GM12878 (cell line): ENCODE data around the gene ATP6V0A1. TPM values are rescaled to one million over a fixed set of nuclear protein-coding genes. Genes with fewer than 3 reads are reported as not detected.

ENCODE experiments used
- ATF2 ChIP-seq: IDR thresholded peaks from 2 replicates; pipeline ENCODE4 v1.6.1; 2012; ENCODE audit warnings: low read length, inconsistent platforms
- BCL11A ChIP-seq: IDR thresholded peaks from 2 replicates; pipeline ENCODE4 v1.6.1; 2011; ENCODE audit warnings: low read depth, low read length
- CBX3 ChIP-seq: fragments of 200-600 bp; sonication (generic); IDR thresholded peaks from 2 replicates; pipeline ENCODE4 v1.6.1; 2016; ENCODE audit warnings: low read depth, borderline replicate concordance
- CEBPB ChIP-seq, 2 experiments: fragments of 150-350 bp in 1 of 2; IDR thresholded peaks; 2 replicates each; pipeline ENCODE4 v1.6.1; 2012 to 2014; ENCODE audit warnings: low read depth in 2 of 2, low read length in 2 of 2, borderline replicate concordance in 1 of 2, inconsistent platforms in 1 of 2
- CHD2 ChIP-seq: IDR thresholded peaks from 2 replicates; pipeline ENCODE4 v1.6.1; 2011; ENCODE audit warnings: low read depth, low read length, improper control_type of control experiment, borderline replicate concordance
- CHD4 ChIP-seq: fragments of 200-600 bp; sonication (generic); IDR thresholded peaks from 2 replicates; pipeline ENCODE4 v1.6.1; 2016; ENCODE audit warnings: mild to moderate bottlenecking
- ELK1 ChIP-seq: IDR thresholded peaks from 2 replicates; pipeline ENCODE4 v1.6.1; 2012; ENCODE audit warnings: low read depth, low read length, improper control_type of control experiment
- ETV6 ChIP-seq, 2 experiments: fragments of 450-650 bp in 1 of 2; IDR thresholded peaks in 1 of 2; conservative IDR thresholded peaks in 1 of 2; 2 replicates each; pipeline ENCODE4 v1.6.1; 2014; ENCODE audit warnings: antibody characterized with exemption in 1 of 2, borderline replicate concordance in 1 of 2, low read depth in 1 of 2, mild to moderate bottlenecking in 1 of 2, moderate library complexity in 1 of 2
- GABPA ChIP-seq: IDR thresholded peaks from 2 replicates; pipeline ENCODE4 v1.6.1; 2014; ENCODE audit warnings: antibody characterized with exemption, low read depth, mild to moderate bottlenecking, inconsistent platforms
- HCFC1 ChIP-seq: fragments of 150-350 bp; IDR thresholded peaks from 2 replicates; pipeline ENCODE4 v1.6.1; 2014; ENCODE audit warnings: low read length
- IRF4 ChIP-seq: IDR thresholded peaks from 2 replicates; pipeline ENCODE4 v1.6.1; 2011; ENCODE audit warnings: low read depth, low read length
- JUND ChIP-seq: IDR thresholded peaks from 2 replicates; pipeline ENCODE4 v1.6.1; 2012; ENCODE audit warnings: low read depth, mild to moderate bottlenecking, low read length, improper control_type of control experiment, moderate library complexity
- LARP7 ChIP-seq: fragments of 450-650 bp; IDR thresholded peaks from 2 replicates; pipeline ENCODE4 v1.6.1; 2017; ENCODE audit warnings: mild to moderate bottlenecking
- MXI1 ChIP-seq: fragments of 150-350 bp; IDR thresholded peaks from 2 replicates; pipeline ENCODE4 v1.6.1; 2011; ENCODE audit warnings: low read depth, mild to moderate bottlenecking, inconsistent platforms, low read length, improper control_type of control experiment
- NR2C2 ChIP-seq: IDR thresholded peaks from 2 replicates; pipeline ENCODE4 v1.6.1; 2011; ENCODE audit warnings: borderline replicate concordance, low read depth; ENCODE audit not compliant: control insufficient read depth, insufficient read length
- POLR2A ChIP-seq: IDR thresholded peaks from 2 replicates; pipeline ENCODE4 v1.6.1; 2011; ENCODE audit warnings: low read depth, mild to moderate bottlenecking, low read length
- RAD51 ChIP-seq: fragments of 450-650 bp; IDR thresholded peaks from 2 replicates; pipeline ENCODE4 v1.6.1; 2016; ENCODE audit warnings: moderate library complexity, mild to moderate bottlenecking, inconsistent platforms
- RBBP5 ChIP-seq: fragments of 200-600 bp; sonication (generic); conservative IDR thresholded peaks from 2 replicates; pipeline ENCODE4 v1.6.1; 2016
- SIN3A ChIP-seq: IDR thresholded peaks from 2 replicates; pipeline ENCODE4 v1.6.1; 2012; ENCODE audit warnings: low read depth, low read length, improper control_type of control experiment
- SMAD5 ChIP-seq: IDR thresholded peaks from 2 replicates; pipeline ENCODE4 v1.6.1; 2016; ENCODE audit warnings: antibody characterized with exemption, low read depth
- SMC3 ChIP-seq: IDR thresholded peaks from 2 replicates; pipeline ENCODE4 v1.6.1; 2011; ENCODE audit warnings: low read length, improper control_type of control experiment, borderline replicate concordance
- SUPT20H ChIP-seq: IDR thresholded peaks from 2 replicates; pipeline ENCODE4 v1.6.1; 2011; ENCODE audit warnings: low read depth, mild to moderate bottlenecking, low read length, moderate library complexity, borderline replicate concordance; ENCODE audit not compliant: control insufficient read depth
- TARDBP ChIP-seq: IDR thresholded peaks from 2 replicates; pipeline ENCODE4 v1.6.1; 2016; ENCODE audit warnings: borderline replicate concordance
- TCF12 ChIP-seq: IDR thresholded peaks from 2 replicates; pipeline ENCODE4 v1.6.1; 2011; ENCODE audit warnings: low read depth, mild to moderate bottlenecking, low read length
- polyA plus RNA-seq, 11 experiments: library from polyadenylated mRNA; depleted of rRNA in 4 of 11; unstranded in 6 of 11; stranded (reverse) in 5 of 11; fragments of >200 nt; fragmentation: Nextera tagmentation in 4 of 11; fragmentation: Illumina TruSeq in 1 of 11; extraction: Ambion mirVana in 4 of 11; extraction: Trizol in 1 of 11; gene quantifications; 1 replicate in 1 of 11; 2 replicates in 10 of 11; pipeline versions ENCODE4 v1.2.1 to v1.2.3, GENCODE V29; 2011 to 2016; ENCODE audit warnings: inconsistent platforms in 2 of 11, missing spikeins in 2 of 11, low read depth in 1 of 11
- total RNA-seq, 4 experiments: library from RNA; depleted of rRNA in 3 of 4; stranded (reverse); fragments of >200 nt in 3 of 4; fragmentation: Illumina TruSeq in 1 of 4; extraction: Trizol in 1 of 4; gene quantifications; 2 replicates each; pipeline versions ENCODE4 v1.2.1 to v1.2.3, GENCODE V29; 2013 to 2021
- TF ChIP-seq, protein P1 (sequence below): IDR thresholded peaks from 2 replicates; pipeline ENCODE4 v1.6.1; 2012; ENCODE audit warnings: mild to moderate bottlenecking, low read depth, low read length
- TF ChIP-seq, protein P2 (sequence below): fragments of 450-650 bp; IDR thresholded peaks from 2 replicates; pipeline ENCODE4 v1.6.1; 2017; ENCODE audit warnings: low read depth, mild to moderate bottlenecking, moderate library complexity

The ATP6V0A1 gene
- total and polyA plus RNA-seq, 10 of the 15 experiments (the other 5 are each of a cell fraction or from before 2014, with no cell fraction given) = 3.0 to 76.6 (median 30.9) TPM

- TF ChIP-seq, protein P1, sequence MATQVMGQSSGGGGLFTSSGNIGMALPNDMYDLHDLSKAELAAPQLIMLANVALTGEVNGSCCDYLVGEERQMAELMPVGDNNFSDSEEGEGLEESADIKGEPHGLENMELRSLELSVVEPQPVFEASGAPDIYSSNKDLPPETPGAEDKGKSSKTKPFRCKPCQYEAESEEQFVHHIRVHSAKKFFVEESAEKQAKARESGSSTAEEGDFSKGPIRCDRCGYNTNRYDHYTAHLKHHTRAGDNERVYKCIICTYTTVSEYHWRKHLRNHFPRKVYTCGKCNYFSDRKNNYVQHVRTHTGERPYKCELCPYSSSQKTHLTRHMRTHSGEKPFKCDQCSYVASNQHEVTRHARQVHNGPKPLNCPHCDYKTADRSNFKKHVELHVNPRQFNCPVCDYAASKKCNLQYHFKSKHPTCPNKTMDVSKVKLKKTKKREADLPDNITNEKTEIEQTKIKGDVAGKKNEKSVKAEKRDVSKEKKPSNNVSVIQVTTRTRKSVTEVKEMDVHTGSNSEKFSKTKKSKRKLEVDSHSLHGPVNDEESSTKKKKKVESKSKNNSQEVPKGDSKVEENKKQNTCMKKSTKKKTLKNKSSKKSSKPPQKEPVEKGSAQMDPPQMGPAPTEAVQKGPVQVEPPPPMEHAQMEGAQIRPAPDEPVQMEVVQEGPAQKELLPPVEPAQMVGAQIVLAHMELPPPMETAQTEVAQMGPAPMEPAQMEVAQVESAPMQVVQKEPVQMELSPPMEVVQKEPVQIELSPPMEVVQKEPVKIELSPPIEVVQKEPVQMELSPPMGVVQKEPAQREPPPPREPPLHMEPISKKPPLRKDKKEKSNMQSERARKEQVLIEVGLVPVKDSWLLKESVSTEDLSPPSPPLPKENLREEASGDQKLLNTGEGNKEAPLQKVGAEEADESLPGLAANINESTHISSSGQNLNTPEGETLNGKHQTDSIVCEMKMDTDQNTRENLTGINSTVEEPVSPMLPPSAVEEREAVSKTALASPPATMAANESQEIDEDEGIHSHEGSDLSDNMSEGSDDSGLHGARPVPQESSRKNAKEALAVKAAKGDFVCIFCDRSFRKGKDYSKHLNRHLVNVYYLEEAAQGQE = no peak
- TF ChIP-seq HCFC1 (peak; percentile 81), JUND (no peak), ETV6 (conservative IDR thresholded peaks at IDR 0.05 in 1 of 2, IDR thresholded peaks at IDR 0.05 in 1 of 2; ENCODE audit: borderline replicate concordance in 1 of 2, low read depth in 1 of 2) (peak in 1 of 2 experiments; percentile 41; a peak in 1 of 4 replicates), SMAD5 (peak; percentile 69), RBBP5 (no peak), MXI1 (peak; percentile 80), NR2C2 (peak; percentile 88), SMC3 (no peak), CEBPB (IDR thresholded peaks at IDR 0.05; ENCODE audit: borderline replicate concordance in 1 of 2, low read depth in 2 of 2, low read length in 2 of 2) (no peak), ATF2 (no peak; the same call in 1 of the 2 replicates), BCL11A (no peak), LARP7 (0 out of 2 replicates have a peak, but pooled peaks have one; percentile 70), CHD4 (no peak), SUPT20H (no peak), CBX3 (no peak), POLR2A (no peak; the same call in none of the 2 replicates), GABPA (peak; percentile 92), RAD51 (no peak), TARDBP (peak; percentile 73; the same call in 1 of the 2 replicates), ELK1 (no peak), IRF4 (peak; percentile 73; the same call in 1 of the 2 replicates), CHD2 (peak; percentile 100), TCF12 (no peak), SIN3A (peak; percentile 54; the same call in 1 of the 2 replicates)
- TF ChIP-seq, protein P2, sequence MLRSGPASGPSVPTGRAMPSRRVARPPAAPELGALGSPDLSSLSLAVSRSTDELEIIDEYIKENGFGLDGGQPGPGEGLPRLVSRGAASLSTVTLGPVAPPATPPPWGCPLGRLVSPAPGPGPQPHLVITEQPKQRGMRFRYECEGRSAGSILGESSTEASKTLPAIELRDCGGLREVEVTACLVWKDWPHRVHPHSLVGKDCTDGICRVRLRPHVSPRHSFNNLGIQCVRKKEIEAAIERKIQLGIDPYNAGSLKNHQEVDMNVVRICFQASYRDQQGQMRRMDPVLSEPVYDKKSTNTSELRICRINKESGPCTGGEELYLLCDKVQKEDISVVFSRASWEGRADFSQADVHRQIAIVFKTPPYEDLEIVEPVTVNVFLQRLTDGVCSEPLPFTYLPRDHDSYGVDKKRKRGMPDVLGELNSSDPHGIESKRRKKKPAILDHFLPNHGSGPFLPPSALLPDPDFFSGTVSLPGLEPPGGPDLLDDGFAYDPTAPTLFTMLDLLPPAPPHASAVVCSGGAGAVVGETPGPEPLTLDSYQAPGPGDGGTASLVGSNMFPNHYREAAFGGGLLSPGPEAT = peak; percentile 92
These were observed 103.3 kb downstream of the ATP6V0A1 start, which contains the start of gene COASY (continued) for GRCh38 chr17:42561897-42562387.
